Sigmoid colon (tissue), 4 donors: ENCODE data around the gene CNTNAP5.

Source experiments
- CTCF ChIP-seq, 4 experiments: fragments of 450-650 bp in 3 of 4; fragments of 200-600 bp in 1 of 4; IDR thresholded peaks; one replicate each; pipeline ENCODE4 v1.5.1; 2016 to 2019; ENCODE audit warnings: antibody characterized with exemption in 4 of 4, mild to moderate bottlenecking in 3 of 4, moderate library complexity in 2 of 4
- POLR2AphosphoS5 ChIP-seq, 4 donors: sonication (generic); formaldehyde crosslinking; IDR thresholded peaks; one replicate each; pipeline ENCODE4 v1.6.1; 2017; ENCODE audit warnings: antibody characterized with exemption in 4 of 4

GRCh38 chr2:124450481-124450880 lies 425.4 kb downstream of the CNTNAP5 start:
- TF ChIP-seq CTCF (IDR thresholded peaks at IDR 0.05), result no peak
- no peak for TF ChIP-seq POLR2AphosphoS5 (IDR thresholded peaks at IDR 0.05)
